Skeletal muscle cell (primary cell): ENCODE data around the gene NF1.

Experiments
- DNase-seq: peaks from one replicate; pipeline ENCODE4 v3.0.0-alpha.2; 2010; ENCODE audit warnings: low read depth
- H3K4me3 ChIP-seq: 2 replicates; pipeline ENCODE4 v1.5.1; 2011; ENCODE audit warnings: low read depth, mild to moderate bottlenecking, control low read depth, low read length, moderate library complexity

Gene NF1

GRCh38 chr17:31413081-31413799 is 318.5 kb downstream of the NF1 start:
- no peak for DNase-seq
- no peak overlapping the region for H3K4me3 ChIP-seq

GRCh38 chr17:31413874-31414549 is 319.2 kb downstream of the NF1 start:
- no peak overlapping the region for H3K4me3 ChIP-seq
- peak; percentile 32 for DNase-seq

- DNase-seq, result no peak
- no peak overlapping the region for H3K4me3 ChIP-seq
Observed at GRCh38 chr17:31414550-31414918, 319.8 kb downstream of the NF1 start.

- H3K4me3 ChIP-seq, result no peak overlapping the region
- DNase-seq, result no peak
Observed at GRCh38 chr17:31415004-31415454, 320.3 kb downstream of the NF1 start.

- no peak for DNase-seq
- no peak overlapping the region for H3K4me3 ChIP-seq
Observed at GRCh38 chr17:31415640-31416502, 321.1 kb downstream of the NF1 start.

GRCh38 chr17:31416503-31416923 is 321.7 kb downstream of the NF1 start:
- H3K4me3 ChIP-seq, result no peak overlapping the region
- DNase-seq, result no peak

- no peak for DNase-seq
- no peak overlapping the region for H3K4me3 ChIP-seq
Observed at GRCh38 chr17:31417051-31417792, 322.4 kb downstream of the NF1 start.

GRCh38 chr17:31418773-31419350 is 324.1 kb downstream of the NF1 start:
- no peak for DNase-seq

GRCh38 chr17:31422443-31422842 is 327.7 kb downstream of the NF1 start:
- no peak overlapping the region for H3K4me3 ChIP-seq
- no peak for DNase-seq

More at GRCh38 chr17:31418773-31419350, 324.1 kb downstream of the NF1 start:
- H3K4me3 ChIP-seq, result no peak overlapping the region

GRCh38 chr17:31424944-31425281 is 330.1 kb downstream of the NF1 start:
- H3K4me3 ChIP-seq, result no peak overlapping the region

GRCh38 chr17:31425282-31426040 is 330.7 kb downstream of the NF1 start:
- no peak overlapping the region for H3K4me3 ChIP-seq
- no peak for DNase-seq

More at GRCh38 chr17:31424944-31425281, 330.1 kb downstream of the NF1 start:
- DNase-seq, result no peak
